ENCODE results near the gene DCLK1. TPM values are rescaled to one million over a fixed set of nuclear protein-coding genes. Genes with fewer than 3 reads are reported as not detected.

Gene DCLK1
- total and polyA plus RNA-seq, 12 donors, result 0.68 to 22.6 (median 2.3) TPM

DNA sequence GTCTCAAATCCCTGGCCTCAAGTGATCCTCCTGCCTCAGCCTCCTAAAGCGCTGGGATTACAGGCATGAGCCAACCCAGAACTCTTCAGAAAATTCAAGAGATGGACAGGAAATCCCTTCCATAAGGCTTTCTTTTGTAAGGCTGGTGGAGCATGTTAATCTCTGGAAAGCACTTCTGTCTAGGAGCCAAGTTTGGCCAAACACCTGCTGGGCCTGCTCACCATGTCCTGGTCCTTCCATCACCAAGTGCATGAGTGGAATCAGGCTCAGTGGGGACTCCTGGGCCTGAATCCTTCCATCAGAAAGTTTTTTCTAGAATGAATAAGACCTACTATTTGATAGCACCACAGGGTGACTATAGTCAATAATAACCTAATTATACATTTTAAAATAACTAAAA is 148.0 kb downstream of the DCLK1 start:
- intact Hi-C loops (cut with DNase I), result no loop called here
- Histone ChIP-seq H3K4me3 (no peak overlapping the region), H3K36me3 (replicated peaks in 1 of 2) (no peaks in the 10 kb centered on the region), H3K9me3 (replicated peaks in 1 of 3) (no peaks in the 10 kb centered on the region), H3K4me1 (replicated peaks in 1 of 2) (peaks cover 0 to 9% of the 10 kb centered on the region in 2 donors), H3K27ac (no peak overlapping the region), H3K27me3 (peaks cover 9% of the 10 kb centered on the region)
- TF ChIP-seq CTCF (IDR thresholded peaks at IDR 0.05) (no peak), POLR2A (IDR thresholded peaks at IDR 0.05) (no peak)
- 89 to 100% (median 94%) methylated on average over 1 of the region's 1 CpG for WGBS, 4 donors
- DNase-seq, result no peak

DNA sequence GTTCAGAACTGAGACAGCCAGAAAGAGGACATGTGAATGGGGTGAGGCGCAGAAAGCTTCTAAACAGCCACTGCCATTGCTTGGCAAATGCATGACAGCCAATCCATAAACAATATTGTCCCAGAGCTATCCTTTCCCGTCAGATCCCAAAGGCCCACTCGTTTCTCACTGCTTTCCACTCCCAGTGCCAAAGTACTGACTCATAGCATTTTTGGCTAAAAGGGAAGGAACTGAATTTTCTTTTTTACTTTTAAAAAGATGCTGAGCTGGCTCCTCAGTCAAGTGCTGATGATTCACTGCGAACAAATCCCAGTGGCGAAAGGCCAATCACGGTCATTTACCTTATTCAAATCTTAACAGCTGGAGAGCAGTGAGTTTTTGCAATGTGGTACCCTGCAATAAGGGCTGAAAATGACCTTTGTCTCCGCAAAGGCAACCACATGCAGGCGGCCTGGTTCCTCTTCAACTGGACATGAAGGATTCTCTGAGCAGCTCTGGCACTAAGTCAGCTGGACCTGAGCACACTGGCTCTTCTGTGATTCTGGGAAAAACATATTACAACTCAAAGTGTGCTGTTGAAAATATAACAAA is 151.7 kb downstream of the DCLK1 start:
- H3K4me3 ChIP-seq, result no peak overlapping the region
- intact Hi-C loops (cut with DNase I), result loop anchor here in 1 of 2 donors (5.0 kb wide), 1 partner anchor 298 kb away; no protein-coding TSS in a partner anchor

GRCh38 chr13:35978607-35979316 is 152.4 kb downstream of the DCLK1 start:
- intact Hi-C loops (cut with DNase I), result loop anchor here in 1 of 2 donors (5.0 kb wide), 1 partner anchor 299 kb away; no protein-coding TSS in a partner anchor
- Histone ChIP-seq H3K4me1 (replicated peaks in 1 of 2) (peaks cover 0 to 9% of the 10 kb centered on the region in 2 donors), H3K4me3 (no peak overlapping the region), H3K9me3 (replicated peaks in 1 of 3) (no peaks in the 10 kb centered on the region), H3K27me3 (no peaks in the 10 kb centered on the region), H3K27ac (peak overlapping the region in 3 of 5 donors; percentile 25 to 72 (median 49)), H3K36me3 (replicated peaks in 1 of 2) (no peaks in the 10 kb centered on the region)
- DNase-seq, result peak in 6 of 7 donors; percentile 18 to 60 (median 46)
- WGBS, 4 donors, result 43 to 51% (median 50%) methylated on average over 10 of the region's 10 CpGs
- TF ChIP-seq POLR2A (IDR thresholded peaks at IDR 0.05), result no peak
- TF ChIP-seq CTCF (IDR thresholded peaks at IDR 0.05), result peak; percentile 74 to 95 (median 87)

More for the DNA sequence above, 151.7 kb downstream of the DCLK1 start:
- no peaks in the 10 kb centered on the region for H3K36me3 ChIP-seq (replicated peaks in 1 of 2)
- H3K27me3 ChIP-seq, result no peaks in the 10 kb centered on the region
- peak; percentile 46 to 89 (median 80) for DNase-seq
- WGBS, 4 donors, result 41 to 48% (median 44%) methylated on average over 8 of the region's 8 CpGs
- H3K4me1 ChIP-seq (replicated peaks in 1 of 2), result peaks cover 0 to 9% of the 10 kb centered on the region in 2 donors
- TF ChIP-seq CTCF (IDR thresholded peaks at IDR 0.05) (no peak), POLR2A (IDR thresholded peaks at IDR 0.05) (no peak)
- H3K9me3 ChIP-seq (replicated peaks in 1 of 3), result no peaks in the 10 kb centered on the region
- peak overlapping the region in 3 of 5 donors; percentile 25 to 72 (median 49) for H3K27ac ChIP-seq

DNA sequence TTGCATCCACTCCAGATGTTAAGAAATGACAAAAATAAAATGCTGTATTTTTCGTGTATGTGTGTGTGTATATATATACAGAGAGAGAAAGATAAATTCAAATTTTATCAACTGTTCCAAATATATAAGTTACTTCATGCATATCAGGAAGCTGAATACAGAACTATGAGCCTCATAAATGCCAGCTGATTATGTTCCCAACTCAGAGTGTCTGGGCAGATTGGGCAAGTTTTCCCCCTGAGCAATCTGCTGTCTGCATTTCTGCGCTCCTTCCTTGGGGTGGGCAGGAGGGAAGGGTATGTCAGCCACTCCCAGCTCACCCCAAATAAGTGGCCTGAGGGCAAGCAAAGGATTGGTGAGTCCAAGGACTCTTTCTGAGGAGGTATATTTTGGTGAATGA is 154.1 kb downstream of the DCLK1 start:
- Histone ChIP-seq H3K36me3 (replicated peaks in 1 of 2) (no peaks in the 10 kb centered on the region), H3K27ac (no peak overlapping the region), H3K27me3 (no peaks in the 10 kb centered on the region), H3K4me1 (replicated peaks in 1 of 2) (peaks cover 0 to 9% of the 10 kb centered on the region in 2 donors), H3K4me3 (no peak overlapping the region), H3K9me3 (replicated peaks in 1 of 3) (no peaks in the 10 kb centered on the region)
- TF ChIP-seq POLR2A (IDR thresholded peaks at IDR 0.05) (no peak), CTCF (IDR thresholded peaks at IDR 0.05) (no peak)
- intact Hi-C loops (cut with DNase I), result loop anchor here (2.0 to 5.0 kb wide), 2 partner anchors 298 to 300 kb away; no protein-coding TSS in a partner anchor
- 62 to 77% (median 71%) methylated on average over 2 of the region's 2 CpGs for WGBS, 4 donors
- no peak for DNase-seq

Measured in adrenal gland (tissue), 12 donors.